ENCODE data around the gene SEC16A.
A peak's percentile ranks its signal among the peaks of the same experiment; 100 is the strongest.

The SEC16A gene

DNA sequence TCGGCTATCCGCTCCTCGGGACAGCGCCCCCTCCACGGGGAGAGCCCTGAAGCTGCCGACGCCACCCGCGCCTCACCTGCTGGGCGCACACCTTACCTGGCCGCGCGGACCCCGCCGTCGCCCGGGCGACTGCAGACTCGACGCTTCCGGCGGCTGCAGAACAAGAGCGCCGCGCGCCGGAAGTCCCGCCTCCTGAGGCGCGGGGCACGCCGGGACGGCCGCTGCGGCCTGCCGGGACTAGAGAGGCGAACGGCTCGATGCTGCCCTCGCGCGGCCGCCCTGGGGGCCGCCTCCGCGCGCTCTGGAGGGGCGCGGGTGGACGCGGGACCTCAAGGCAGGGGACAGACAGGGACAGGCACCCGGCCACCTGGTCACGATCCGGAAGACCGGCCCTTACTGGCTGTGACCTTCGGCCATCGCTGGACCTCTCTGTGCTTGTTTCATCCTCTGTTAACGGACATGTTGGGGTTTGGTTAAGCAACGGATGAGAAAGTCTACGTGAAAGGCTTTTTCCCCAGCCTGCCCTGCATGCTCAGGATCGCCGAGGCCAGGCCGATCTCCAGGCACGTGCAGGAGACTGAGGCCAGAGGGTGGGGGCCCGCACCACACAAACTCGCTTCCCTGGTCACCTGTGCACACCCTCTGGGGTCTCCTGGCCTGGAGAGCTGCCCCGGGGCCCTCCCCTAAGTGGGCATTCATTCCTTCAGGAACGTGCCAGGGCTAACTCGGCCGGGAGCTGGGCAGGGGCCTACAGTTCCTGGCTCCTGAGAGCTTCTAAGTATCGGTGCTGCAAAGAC, 82.6 kb downstream of the SEC16A start, which contains the start of gene SNAPC4:
TSS of gene SNAPC4 (minus strand) at position 133 of the 797 bp plus-strand sequence. CDS start 1,742 bp downstream, outside the sequence.
- DNase-seq (ENCODE audit: low read depth in 2 of 2), result peak; percentile 70 to 81

DNA sequence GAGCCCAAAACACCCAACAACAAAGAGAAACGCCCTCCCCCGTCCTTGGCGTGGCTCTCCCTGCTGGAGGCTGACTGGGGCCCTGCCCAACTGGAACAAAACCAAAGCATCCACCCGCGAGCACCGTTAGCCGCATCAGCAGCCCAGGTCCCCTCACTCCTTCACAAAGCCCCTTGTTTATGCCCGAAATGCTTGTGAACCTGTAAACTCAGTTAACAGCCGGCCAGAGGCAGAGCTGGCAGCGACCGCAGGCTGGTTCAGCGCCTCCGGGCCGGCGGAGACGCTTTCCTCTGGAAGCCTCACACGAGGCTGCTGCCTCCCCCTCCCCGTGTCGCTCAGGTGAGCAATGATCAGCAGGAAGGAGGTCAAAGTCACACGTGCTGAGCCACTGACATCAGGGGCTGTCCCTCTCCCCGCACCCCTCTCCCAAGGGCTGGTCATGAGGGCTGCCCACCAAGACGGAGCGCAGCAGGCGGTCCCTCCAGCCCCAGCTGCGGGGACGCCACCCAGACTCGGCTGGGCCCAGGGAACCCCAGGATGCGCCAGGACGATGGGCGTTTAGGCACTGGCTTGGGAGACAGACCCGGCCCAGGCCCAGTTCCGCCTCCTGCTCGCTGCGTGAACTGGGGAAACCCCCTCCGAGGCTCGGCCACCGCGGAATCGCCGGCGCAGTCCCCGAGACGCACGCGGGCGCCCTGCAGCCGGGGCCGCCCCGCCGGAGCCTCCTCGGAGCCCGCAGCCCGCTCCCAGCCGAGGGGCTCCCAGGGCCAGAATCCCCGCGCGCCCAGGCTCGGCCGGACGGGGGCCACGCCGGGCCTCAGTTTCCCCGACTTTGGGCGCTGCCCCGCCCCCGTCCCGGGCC, 83.4 kb downstream of the SEC16A start:
- peak in 1 of 2 experiments; percentile 46 for DNase-seq (ENCODE audit: low read depth in 2 of 2)

DNA sequence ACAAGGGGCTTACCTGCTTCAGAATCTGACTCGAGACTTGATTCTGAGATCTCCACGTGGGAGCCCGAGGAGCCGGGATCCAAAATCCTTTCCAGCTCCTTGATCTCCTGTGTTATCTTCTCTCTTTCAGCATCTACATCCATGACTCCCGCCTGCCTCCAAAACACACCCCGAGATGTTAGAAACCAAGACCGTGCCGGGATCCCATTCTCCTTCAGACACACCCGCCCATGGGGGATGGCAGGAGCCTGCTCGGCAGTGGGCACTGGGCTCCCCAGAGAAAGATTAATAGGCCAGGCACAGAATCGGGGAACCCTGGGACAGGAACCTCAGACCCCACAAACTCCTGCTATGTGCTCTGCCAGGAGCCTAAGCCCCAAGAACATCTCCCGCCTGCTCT, 84.6 kb downstream of the SEC16A start:
- no peak for DNase-seq (ENCODE audit: low read depth in 2 of 2)

DNA sequence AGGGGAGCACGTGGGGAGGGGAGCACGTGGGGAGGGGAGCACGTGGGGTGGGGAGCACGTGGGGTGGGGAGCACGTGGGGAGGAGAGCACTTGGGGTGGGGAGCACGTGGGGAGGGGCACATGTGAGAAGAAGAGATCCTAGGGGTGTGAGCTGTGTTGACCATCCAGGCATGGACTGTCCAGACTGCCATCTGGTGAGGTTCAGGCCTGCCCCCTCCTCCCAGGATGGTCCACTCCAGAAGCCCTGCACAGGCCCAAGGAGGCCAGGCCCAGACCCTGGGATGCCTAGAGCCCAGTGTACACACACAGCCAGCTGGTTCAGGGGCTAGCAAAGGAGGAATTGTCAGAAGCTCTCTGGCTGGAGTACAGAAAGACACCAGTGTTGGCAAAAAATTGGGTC, 85.2 kb downstream of the SEC16A start:
- no peak for DNase-seq (ENCODE audit: low read depth in 2 of 2)

DNA sequence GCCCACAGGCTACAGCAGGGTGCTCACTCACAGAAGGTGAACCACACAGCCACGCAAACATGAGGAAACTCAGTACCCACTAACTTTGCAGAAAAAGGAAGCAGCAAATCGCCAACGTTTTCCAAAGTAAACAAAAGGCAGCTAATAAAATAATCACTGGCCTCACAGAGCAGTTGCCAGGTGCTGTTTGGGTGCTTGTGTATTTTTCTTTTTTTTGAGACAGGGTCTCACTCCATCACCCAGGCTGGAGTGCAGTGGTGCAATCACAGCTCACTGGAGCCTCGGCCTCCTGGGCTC, 86.7 kb downstream of the SEC16A start:
- DNase-seq (ENCODE audit: low read depth in 2 of 2), result no peak

DNA sequence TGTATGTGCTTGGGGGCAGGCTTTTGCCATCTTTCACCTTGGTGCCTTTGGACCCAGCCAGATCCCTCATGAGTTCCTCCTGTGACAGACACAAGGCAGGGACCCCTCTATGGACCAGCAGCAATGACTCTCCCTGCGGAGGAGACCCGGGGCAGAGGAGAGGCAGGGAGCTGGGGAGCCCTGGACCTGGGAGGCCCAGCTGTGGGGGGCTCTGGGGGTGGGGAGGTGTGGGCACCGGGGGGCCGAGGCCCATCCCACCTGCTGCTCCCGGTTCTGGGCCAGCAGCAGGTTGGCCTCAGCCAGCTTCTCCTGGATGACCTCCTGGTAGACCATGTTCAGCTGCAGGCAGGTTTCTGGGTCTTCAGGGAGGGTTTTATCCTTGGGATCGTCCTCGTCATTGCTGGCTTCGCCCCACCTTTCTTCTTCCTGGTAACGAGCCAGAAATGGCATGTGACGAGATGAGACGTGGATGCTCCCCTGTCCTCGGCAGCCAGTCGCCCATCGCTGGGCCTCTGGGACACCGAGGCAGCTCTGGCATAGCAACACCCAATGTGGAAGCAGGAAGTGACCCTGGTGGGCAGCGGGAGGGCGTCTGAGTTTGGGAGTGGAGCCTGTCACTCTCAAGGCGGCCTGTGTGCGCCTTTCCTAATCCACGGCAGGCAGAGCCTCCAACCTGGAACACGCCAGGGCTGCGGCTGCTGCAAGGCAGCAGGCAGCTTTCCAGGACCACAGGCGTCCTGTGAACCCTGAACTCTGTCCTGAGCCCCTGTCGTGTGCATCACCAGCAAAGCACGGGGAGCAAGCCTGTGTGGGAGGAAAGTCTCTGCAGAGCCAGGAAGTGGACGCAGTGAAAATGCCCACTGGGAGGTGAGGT, 87.3 kb downstream of the SEC16A start:
- no peak for DNase-seq (ENCODE audit: low read depth in 2 of 2)

DNA sequence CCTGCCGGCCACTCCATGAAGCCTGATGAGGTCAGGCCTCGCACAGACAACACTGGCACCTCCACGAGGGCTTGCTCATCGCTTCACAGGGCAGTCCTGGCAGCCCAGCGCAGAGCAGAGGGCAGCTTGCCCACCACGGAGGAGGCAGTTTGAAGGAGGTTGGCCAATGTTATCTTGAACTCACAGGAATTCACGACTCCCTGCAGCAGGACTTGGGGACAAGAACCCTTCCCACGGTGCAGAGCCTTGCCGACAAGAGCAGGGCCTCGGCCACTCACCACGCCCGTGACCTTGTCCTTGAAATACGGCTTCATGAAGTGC, 87.9 kb downstream of the SEC16A start:
- DNase-seq (ENCODE audit: low read depth in 2 of 2), result no peak

DNA sequence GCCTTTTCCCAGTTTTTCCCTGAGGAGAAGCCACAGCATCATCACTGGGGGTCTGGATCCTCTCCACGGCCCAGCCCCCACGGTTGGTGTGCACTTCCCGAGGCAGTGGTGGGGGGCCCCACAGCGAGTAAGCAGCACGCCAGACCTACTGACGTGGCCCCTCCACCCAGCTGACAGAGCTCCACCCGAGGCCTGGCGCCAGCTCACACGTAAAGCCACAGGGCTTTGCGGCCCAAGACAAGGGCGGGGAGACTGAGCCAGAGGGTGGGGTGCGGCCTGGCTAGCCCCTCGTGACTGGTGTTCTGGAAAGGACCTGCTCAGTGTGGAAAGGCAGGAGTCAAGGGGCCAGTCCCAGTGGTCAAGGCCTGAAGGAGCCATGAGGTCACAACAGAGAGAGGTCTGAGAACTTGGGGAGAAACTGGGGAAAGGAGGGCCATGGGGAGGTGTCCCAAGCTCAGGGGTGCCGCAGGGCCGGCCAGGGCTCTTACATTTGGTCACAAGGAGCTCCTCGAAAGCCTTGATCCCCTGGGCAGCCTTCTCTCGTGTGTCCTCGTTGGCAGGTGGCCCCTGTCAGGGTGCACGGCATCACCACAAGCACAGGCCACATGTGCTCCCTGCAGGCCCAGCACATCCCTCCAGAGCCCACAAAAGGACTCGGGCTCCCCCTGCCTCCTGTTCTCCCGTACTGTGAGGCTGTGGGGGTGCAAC, 88.4 kb downstream of the SEC16A start:
- no peak for DNase-seq (ENCODE audit: low read depth in 2 of 2)

DNA sequence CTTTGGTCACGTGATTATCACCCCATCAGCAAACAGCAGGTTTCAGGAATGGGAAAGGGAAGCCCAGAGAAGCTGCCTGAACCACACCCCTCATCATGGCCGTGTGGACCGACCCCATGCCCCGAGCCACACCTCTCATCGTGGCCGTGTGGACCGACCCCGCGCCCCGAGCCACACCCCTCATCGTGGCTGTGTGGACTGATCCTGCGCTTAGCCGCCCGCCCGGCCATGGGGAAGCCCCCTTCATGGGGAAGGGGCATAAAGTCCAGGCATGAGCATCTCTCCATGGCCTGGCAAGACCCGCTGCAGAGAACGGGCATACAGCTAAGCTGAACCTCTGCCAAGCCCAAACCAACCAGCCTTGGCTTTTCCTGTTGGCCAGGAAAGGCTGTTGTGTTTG, 89.3 kb downstream of the SEC16A start:
- DNase-seq (ENCODE audit: low read depth in 2 of 2), result no peak

DNA sequence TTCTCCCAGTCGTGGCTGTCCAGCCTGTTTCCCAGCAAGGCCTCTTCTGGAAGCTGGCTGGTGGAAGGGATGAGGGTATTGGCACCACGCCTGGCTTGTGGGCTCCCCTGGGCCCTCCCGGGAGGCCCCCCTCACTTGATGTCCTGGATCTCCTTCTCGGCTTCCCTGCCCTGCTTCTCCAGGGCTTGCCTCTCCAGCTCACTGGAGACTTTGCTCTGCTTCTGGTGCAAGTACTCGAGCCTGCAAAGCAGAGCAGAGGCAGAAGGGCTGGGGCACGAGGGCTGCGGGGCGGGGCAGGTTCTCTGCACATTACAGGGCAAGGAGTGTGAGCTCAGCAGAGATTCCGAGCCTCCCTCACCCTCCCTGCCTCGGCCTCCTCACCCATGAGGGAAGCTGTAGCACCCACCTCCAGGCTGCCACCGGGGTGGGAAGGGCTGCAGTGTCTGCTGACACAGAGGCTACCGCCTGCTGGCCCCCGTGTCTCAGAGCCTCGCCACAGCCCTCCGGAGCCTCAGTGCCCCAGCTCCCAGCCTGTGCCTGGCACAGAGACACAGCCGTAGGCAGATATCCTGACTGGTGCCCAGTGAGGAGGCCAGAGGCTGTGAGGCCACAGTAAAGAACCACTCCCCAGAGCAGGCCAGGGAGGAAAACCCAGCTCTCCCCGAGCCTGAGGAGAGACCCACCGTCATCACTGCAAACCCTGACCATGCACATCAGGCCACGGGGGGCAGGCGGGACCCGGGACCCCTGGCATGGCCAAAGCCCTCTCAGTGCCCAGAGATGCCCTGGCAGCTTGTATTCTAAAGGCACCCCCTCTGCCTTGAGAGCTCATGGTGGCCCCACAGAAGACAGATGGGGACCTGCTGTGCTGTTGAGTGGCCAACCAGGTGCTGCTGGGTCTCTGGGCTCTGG, 90.0 kb downstream of the SEC16A start:
- no peak for DNase-seq (ENCODE audit: low read depth in 2 of 2)

DNA sequence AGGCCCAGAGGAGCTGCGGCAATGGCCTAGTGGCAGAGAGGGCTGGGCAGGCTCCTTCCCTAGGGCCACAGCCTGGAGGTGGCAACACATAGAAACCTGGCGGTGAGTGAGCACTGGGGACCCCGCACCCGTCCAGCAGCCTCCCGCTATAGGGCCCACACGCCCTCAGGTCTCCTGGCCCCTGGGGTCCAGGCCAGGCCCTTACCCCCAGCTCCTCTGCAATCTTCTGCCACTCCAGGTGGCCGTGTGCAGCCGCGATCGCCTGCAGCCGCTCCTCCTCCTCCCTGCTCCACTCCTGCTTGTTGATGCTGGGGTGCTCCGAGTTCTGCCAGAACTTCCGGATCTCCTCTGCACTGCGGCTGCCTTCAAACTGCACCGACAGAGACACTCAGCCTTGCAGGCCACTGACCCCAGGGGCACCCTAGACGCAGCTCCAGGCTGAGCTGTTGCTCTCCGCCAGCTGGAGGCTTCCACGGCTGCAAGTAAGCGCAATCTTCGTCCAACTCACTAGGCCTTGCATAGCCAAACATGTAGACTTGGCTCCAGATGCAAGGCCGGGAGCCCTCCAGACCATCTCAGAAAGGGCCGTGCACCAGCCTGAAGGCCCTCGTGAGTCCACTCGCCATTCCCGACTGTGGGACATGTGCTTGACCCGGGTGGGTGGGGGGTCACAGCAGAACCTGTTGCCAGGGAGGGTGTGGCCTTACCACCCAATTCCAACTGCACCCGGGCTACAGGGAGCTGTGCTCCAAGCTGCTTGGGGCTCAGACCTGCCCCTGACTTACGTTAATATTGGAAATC, 90.9 kb downstream of the SEC16A start:
- DNase-seq (ENCODE audit: low read depth in 2 of 2), result no peak
